CD4-positive, alpha-beta T cell (primary cell): Measurements from ENCODE around the gene SHISAL2B. TPM values are rescaled to one million over a fixed set of nuclear protein-coding genes. Genes with fewer than 3 reads are reported as not detected.
"Not testable (repeated sequence)": the region's sequence is repeated elsewhere in the genome, so short reads cannot be mapped to it uniquely, and the experiment has no call there.

Experiments used
- ATAC-seq: fragments of 200-7000 bp; cut with Tn5 transposase; one replicate; pipeline ENCODE4 v1.10.0; 2022; ENCODE audit warnings: mild to moderate bottlenecking; ENCODE audit not compliant: poor library complexity
- CTCF ChIA-PET: fragments of 350-600 bp; sonication (Branson Sonifier 250); formaldehyde crosslinking; loops from one replicate; lab custom pipeline; 2021; ENCODE audit warnings: antibody characterized with exemption, inconsistent platforms; lab: Charles Lee
- POLR2A ChIA-PET: fragments of 350-600 bp; sonication (Branson Sonifier 250); formaldehyde crosslinking; loops from one replicate; lab custom pipeline; 2021; ENCODE audit warnings: antibody characterized with exemption, inconsistent platforms; lab: Charles Lee
- DNase-seq, 14 experiments: peaks; one replicate each; pipeline ENCODE4 v3.0.0-alpha.2; 2013 to 2020; ENCODE audit warnings: mixed read lengths in 2 of 14
- H3K27ac ChIP-seq, 2 donors: one replicate each; pipeline versions ENCODE4 v1.5.1 to v1.7.0; 2013; ENCODE audit warnings: low read length in 2 of 2, low read depth in 1 of 2, mild to moderate bottlenecking in 1 of 2
- H3K27me3 ChIP-seq, 2 experiments: 1 replicate in 1 of 2; 2 replicates in 1 of 2; pipeline versions ENCODE4 v1.6.1 to v1.7.0; 2013; ENCODE audit warnings: low read length in 2 of 2, control low read depth in 1 of 2, mild to moderate bottlenecking in 1 of 2, moderate library complexity in 1 of 2; ENCODE audit not compliant: insufficient read depth in 2 of 2, control insufficient read depth in 1 of 2
- H3K36me3 ChIP-seq: one replicate; pipeline ENCODE4 v1.6.1; 2013; ENCODE audit warnings: low read length, control low read depth; ENCODE audit not compliant: insufficient read depth
- H3K4me1 ChIP-seq: one replicate; pipeline ENCODE4 v1.6.1; 2013; ENCODE audit warnings: low read length, control low read depth; ENCODE audit not compliant: insufficient read depth
- H3K4me3 ChIP-seq: one replicate; pipeline ENCODE4 v1.5.1; 2013; ENCODE audit warnings: mild to moderate bottlenecking, low read length, moderate library complexity
- H3K9me3 ChIP-seq, 2 experiments: 1 replicate in 1 of 2; 2 replicates in 1 of 2; pipeline versions ENCODE4 v1.6.1 to v1.7.0; 2013; ENCODE audit warnings: low read length in 2 of 2, mild to moderate bottlenecking in 2 of 2, control low read depth in 1 of 2, moderate library complexity in 1 of 2; ENCODE audit not compliant: control insufficient read depth in 1 of 2, insufficient read depth in 1 of 2
- H3K27ac Mint-ChIP-seq: one replicate; pipeline ENCODE4 v1.8.0; 2020; ENCODE audit warnings: mixed read lengths
- H3K27me3 Mint-ChIP-seq: one replicate; pipeline ENCODE4 v1.8.0; 2021; ENCODE audit warnings: mixed read lengths
- H3K36me3 Mint-ChIP-seq: one replicate; pipeline ENCODE4 v1.8.0; 2021; ENCODE audit warnings: low read depth, mixed read lengths
- H3K4me1 Mint-ChIP-seq: one replicate; pipeline ENCODE4 v1.8.0; 2021; ENCODE audit warnings: low read depth, mixed read lengths
- H3K4me3 Mint-ChIP-seq: one replicate; pipeline ENCODE4 v1.8.0; 2020; ENCODE audit warnings: mild to moderate bottlenecking, mixed read lengths
- H3K9me3 Mint-ChIP-seq: one replicate; pipeline ENCODE4 v1.8.0; 2020; ENCODE audit warnings: mixed read lengths
- intact Hi-C, 2 experiments: fragments of 100-400 bp; cut with DNase I in 1 of 2; cut with micrococcal nuclease in 1 of 2; formaldehyde crosslinking; loops; one replicate each; pipeline versions ENCODE4 v1.15.1 to v1.9.0; 2023 to 2025; cut with DNase I, micrococcal nuclease
- total RNA-seq, 174 experiments: library from RNA in 2 of 174; stranded (reverse) in 2 of 174; gene quantifications; one replicate each; pipeline ENCODE4 v1.2.3 and lab custom pipeline; 2021 to 2026
- TF ChIP-seq, protein P1 (sequence below): fragments of 200-600 bp; IDR thresholded peaks from one replicate; pipeline ENCODE4 v1.8.0; 2022; ENCODE audit warnings: antibody characterized with exemption, mild to moderate bottlenecking

The SHISAL2B gene
- total RNA-seq, 2 experiments from 2014 or later = not detected

DNA sequence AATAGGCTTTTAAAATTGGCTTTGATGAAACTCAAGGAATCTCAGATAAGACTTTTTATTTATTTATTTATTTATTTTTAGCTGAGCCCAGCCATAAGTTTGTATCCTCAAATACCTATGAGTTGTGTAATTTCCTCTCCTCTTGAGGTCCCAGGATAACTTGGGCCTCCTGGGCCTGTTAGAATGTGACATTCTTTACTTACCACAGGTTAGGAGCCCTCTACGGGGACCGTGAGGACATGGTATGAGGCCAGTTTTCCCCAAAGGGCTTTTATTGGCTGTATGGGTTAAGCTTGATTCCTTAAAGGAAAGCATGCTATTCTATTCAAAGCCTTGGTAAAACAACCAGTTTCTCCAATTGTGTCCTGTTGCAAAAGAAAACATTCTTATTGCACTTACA, 16.9 kb downstream of the SHISAL2B start:
- ATAC-seq (no peak), DNase-seq (no peak)
- no peaks in the 10 kb centered on the region for H3K9me3 ChIP-seq
- no peaks in the 10 kb centered on the region for H3K4me1 Mint-ChIP-seq
- TF ChIP-seq, protein P1, sequence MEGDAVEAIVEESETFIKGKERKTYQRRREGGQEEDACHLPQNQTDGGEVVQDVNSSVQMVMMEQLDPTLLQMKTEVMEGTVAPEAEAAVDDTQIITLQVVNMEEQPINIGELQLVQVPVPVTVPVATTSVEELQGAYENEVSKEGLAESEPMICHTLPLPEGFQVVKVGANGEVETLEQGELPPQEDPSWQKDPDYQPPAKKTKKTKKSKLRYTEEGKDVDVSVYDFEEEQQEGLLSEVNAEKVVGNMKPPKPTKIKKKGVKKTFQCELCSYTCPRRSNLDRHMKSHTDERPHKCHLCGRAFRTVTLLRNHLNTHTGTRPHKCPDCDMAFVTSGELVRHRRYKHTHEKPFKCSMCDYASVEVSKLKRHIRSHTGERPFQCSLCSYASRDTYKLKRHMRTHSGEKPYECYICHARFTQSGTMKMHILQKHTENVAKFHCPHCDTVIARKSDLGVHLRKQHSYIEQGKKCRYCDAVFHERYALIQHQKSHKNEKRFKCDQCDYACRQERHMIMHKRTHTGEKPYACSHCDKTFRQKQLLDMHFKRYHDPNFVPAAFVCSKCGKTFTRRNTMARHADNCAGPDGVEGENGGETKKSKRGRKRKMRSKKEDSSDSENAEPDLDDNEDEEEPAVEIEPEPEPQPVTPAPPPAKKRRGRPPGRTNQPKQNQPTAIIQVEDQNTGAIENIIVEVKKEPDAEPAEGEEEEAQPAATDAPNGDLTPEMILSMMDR = no peak
- H3K4me3 Mint-ChIP-seq = no peak overlapping the region
- H3K4me3 ChIP-seq = no peak overlapping the region
- H3K27me3 Mint-ChIP-seq = peaks cover 21% of the 10 kb centered on the region
- H3K36me3 Mint-ChIP-seq = no peaks in the 10 kb centered on the region
- no peaks in the 10 kb centered on the region for H3K36me3 ChIP-seq
- no peak overlapping the region for H3K27ac Mint-ChIP-seq
- peaks cover 0 to 7% of the 10 kb centered on the region in 2 experiments for H3K27me3 ChIP-seq
- ChIA-PET POLR2A (no interaction called here), CTCF (no interaction called here)
- no peaks in the 10 kb centered on the region for H3K4me1 ChIP-seq
- no peak overlapping the region for H3K27ac ChIP-seq
- no peaks in the 10 kb centered on the region for H3K9me3 Mint-ChIP-seq
- intact Hi-C loops = no loop called here

DNA sequence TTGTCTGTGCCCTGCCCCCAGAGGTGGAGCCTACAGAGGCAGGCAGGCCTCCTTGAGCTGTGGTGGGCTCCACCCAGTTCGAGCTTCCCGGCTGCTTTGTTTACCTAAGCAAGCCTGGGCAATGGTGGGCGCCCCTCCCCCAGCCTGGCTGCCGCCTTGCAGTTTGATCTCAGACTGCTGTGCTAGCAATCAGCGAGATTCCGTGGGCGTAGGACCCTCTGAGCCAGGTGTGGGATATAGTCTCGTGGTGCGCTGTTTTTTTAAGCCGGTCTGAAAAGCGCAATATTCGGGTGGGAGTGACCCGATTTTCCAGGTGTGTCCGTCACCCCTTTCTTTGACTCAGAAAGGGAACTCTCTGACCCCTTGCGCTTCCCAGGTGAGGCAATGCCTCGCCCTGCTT, 24.2 kb downstream of the SHISAL2B start:
- H3K4me1 Mint-ChIP-seq, H3K27me3 Mint-ChIP-seq, H3K27me3 ChIP-seq, intact Hi-C loops, H3K9me3 ChIP-seq, POLR2A ChIA-PET, CTCF ChIA-PET, H3K4me1 ChIP-seq, H3K9me3 Mint-ChIP-seq, H3K4me3 ChIP-seq, H3K27ac Mint-ChIP-seq, H3K36me3 ChIP-seq, DNase-seq, H3K4me3 Mint-ChIP-seq, H3K27ac ChIP-seq, H3K36me3 Mint-ChIP-seq, ATAC-seq: not testable (repeated sequence)

DNA sequence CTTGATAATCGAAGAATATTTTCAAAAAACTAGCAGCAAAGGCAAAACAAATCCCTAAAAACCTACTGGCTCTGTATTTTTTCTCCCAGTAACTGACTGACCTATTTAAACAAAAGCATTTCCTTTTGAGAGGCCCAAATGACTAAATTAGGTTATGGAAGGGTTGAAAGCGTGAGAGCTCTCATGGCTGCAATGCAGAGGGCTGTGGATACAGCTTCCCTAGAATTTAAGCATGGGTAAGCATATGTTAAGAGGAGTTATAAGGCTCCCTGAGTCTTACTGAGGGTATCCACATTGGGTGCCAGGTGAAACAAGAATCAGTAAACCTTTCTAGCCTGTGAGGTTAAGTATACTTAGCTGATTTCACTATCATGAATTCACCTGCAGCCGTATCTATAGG, 32.3 kb downstream of the SHISAL2B start:
- peaks cover 51% of the 10 kb centered on the region for H3K36me3 Mint-ChIP-seq
- Histone ChIP-seq H3K27ac (no peak overlapping the region), H3K27me3 (no peaks in the 10 kb centered on the region), H3K36me3 (peaks cover 17% of the 10 kb centered on the region), H3K9me3 (no peaks in the 10 kb centered on the region), H3K4me3 (no peak overlapping the region), H3K4me1 (no peaks in the 10 kb centered on the region)
- POLR2A ChIA-PET = no interaction called here
- no peak for ATAC-seq
- intact Hi-C loops = no loop called here
- TF ChIP-seq, protein P1 = no peak
- no peaks in the 10 kb centered on the region for H3K9me3 Mint-ChIP-seq
- CTCF ChIA-PET = no interaction called here
- H3K4me3 Mint-ChIP-seq = no peak overlapping the region
- no peaks in the 10 kb centered on the region for H3K27me3 Mint-ChIP-seq
- DNase-seq = no peak
- H3K4me1 Mint-ChIP-seq = no peaks in the 10 kb centered on the region
- no peak overlapping the region for H3K27ac Mint-ChIP-seq

DNA sequence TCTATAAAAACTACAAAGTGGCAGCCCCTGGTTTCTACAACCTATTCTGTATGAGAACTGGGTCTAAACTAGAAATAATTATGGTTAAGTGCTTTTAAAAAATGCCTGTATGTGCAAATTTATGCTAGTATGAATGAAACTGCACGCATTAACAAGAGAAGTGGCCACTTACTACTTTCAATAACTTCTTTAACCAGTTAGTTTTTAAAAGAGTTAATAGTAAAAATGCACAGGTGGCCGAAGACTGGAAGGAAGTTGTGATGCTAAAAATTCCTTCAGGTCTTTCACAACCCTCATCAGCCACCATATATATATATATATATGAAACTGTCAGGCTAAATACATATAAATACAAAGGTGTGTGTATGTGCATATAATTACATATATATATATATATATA, 36.8 kb downstream of the SHISAL2B start:
- Mint-ChIP-seq H3K36me3 (peaks cover 69% of the 10 kb centered on the region), H3K4me3 (no peak overlapping the region), H3K9me3 (no peaks in the 10 kb centered on the region), H3K4me1 (peaks cover 4% of the 10 kb centered on the region), H3K27ac (no peak overlapping the region), H3K27me3 (no peaks in the 10 kb centered on the region)
- H3K36me3 ChIP-seq = peaks cover 24% of the 10 kb centered on the region
- DNase-seq = no peak
- H3K27me3 ChIP-seq = no peaks in the 10 kb centered on the region
- no peak for ATAC-seq
- ChIA-PET POLR2A (no interaction called here), CTCF (no interaction called here)
- H3K4me1 ChIP-seq = no peaks in the 10 kb centered on the region
- no peak overlapping the region for H3K27ac ChIP-seq
- no peak overlapping the region for H3K4me3 ChIP-seq
- intact Hi-C loops = no loop called here
- H3K9me3 ChIP-seq = no peaks in the 10 kb centered on the region
- TF ChIP-seq, protein P1 = no peak
